Upper lobe of right lung (tissue), 1 donor: Measurements from ENCODE around the gene BAG3. TPM values are rescaled to one million over a fixed set of nuclear protein-coding genes. Genes with fewer than 3 reads are reported as not detected.

Experiments
- ATAC-seq: fragments of 200-7000 bp; cut with Tn5 transposase; one replicate; pipeline ENCODE4 v1.9.1; 2020; ENCODE audit warnings: mild to moderate bottlenecking, moderate library complexity
- DNase-seq: peaks from one replicate; pipeline ENCODE4 v3.0.0-alpha.2; 2020
- H3K27ac ChIP-seq: fragments of 200-600 bp; one replicate; pipeline ENCODE4 v1.8.0; 2022
- H3K27me3 ChIP-seq: fragments of 200-600 bp; one replicate; pipeline ENCODE4 v1.8.0; 2022; ENCODE audit warnings: mild to moderate bottlenecking
- H3K36me3 ChIP-seq: fragments of 200-600 bp; one replicate; pipeline ENCODE4 v1.8.0; 2022
- H3K4me1 ChIP-seq: fragments of 200-600 bp; one replicate; pipeline ENCODE4 v1.8.0; 2022
- H3K4me3 ChIP-seq: fragments of 200-600 bp; one replicate; pipeline ENCODE4 v1.8.0; 2022; ENCODE audit warnings: mild to moderate bottlenecking
- H3K9me3 ChIP-seq: fragments of 200-600 bp; one replicate; pipeline ENCODE4 v1.8.0; 2022
- intact Hi-C: fragments of 100-400 bp; cut with DNase I; formaldehyde crosslinking; loops from one replicate; pipeline ENCODE4 v1.11.0; 2022
- total RNA-seq: library from RNA; stranded (reverse); fragmentation: NEBNext Ultra II Directional; extraction: Animal tissue kit (Norgen Biotek cat#: 25700); gene quantifications from one replicate; pipeline ENCODE4 v1.2.1, GENCODE V29; 2021
- TF ChIP-seq, protein P1 (sequence below): fragments of 200-600 bp; IDR thresholded peaks from one replicate; pipeline ENCODE4 v1.8.0; 2022; ENCODE audit warnings: antibody characterized with exemption
- donor health status: DM: no; HTN: yes; CAD: no; lungs with severe emphysema.

Gene BAG3
- total RNA-seq, 1 donor from 2014 or later = 41.5 TPM

DNA sequence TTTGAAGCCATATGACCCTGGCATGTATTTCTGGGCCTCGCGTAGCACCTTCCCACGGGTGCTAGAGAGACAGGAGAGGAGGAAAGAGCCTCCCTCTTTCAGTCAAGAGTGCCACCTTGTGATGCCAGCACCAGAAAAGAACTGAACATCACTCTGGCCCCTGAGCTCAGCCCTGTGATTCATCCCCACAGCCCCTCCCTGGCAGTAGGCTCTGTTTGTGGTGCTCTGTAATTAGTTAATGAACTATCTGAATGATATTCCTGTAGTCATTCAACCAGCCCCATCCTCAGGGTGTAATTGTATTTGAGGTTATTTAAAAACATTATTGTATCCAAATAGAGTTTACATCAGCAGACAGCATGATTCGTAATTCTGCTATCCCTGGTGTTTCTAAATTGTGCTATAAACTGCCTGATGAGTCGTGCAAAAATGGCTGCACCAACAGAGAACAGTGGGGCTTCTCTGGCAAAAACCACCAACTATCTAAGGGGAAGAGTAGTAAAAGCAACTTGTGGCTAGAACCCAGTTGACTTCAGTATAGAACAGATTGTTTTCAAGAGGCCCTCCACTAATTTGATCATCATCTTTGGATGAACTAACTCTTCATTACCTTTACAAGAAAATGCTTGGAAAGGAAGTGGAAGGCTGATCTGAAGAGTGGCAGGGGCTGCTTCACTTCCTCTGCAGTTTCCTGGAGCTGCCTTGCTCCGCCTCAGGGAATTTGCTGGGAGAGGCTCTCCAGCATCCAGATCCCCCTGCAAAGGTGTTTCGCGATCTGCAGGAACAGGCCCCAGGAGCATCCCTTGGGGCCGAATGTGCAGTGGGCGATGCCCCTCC lies 30.7 kb upstream of the BAG3 start:
- H3K4me3 ChIP-seq = no peak overlapping the region
- ATAC-seq (no peak), DNase-seq (no peak)
- no peaks in the 10 kb centered on the region for H3K27me3 ChIP-seq
- no peaks in the 10 kb centered on the region for H3K36me3 ChIP-seq
- TF ChIP-seq, protein P1, sequence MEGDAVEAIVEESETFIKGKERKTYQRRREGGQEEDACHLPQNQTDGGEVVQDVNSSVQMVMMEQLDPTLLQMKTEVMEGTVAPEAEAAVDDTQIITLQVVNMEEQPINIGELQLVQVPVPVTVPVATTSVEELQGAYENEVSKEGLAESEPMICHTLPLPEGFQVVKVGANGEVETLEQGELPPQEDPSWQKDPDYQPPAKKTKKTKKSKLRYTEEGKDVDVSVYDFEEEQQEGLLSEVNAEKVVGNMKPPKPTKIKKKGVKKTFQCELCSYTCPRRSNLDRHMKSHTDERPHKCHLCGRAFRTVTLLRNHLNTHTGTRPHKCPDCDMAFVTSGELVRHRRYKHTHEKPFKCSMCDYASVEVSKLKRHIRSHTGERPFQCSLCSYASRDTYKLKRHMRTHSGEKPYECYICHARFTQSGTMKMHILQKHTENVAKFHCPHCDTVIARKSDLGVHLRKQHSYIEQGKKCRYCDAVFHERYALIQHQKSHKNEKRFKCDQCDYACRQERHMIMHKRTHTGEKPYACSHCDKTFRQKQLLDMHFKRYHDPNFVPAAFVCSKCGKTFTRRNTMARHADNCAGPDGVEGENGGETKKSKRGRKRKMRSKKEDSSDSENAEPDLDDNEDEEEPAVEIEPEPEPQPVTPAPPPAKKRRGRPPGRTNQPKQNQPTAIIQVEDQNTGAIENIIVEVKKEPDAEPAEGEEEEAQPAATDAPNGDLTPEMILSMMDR = no peak
- H3K9me3 ChIP-seq = no peaks in the 10 kb centered on the region
- intact Hi-C loops = no loop called here
- no peak overlapping the region for H3K27ac ChIP-seq
- no peaks in the 10 kb centered on the region for H3K4me1 ChIP-seq

DNA sequence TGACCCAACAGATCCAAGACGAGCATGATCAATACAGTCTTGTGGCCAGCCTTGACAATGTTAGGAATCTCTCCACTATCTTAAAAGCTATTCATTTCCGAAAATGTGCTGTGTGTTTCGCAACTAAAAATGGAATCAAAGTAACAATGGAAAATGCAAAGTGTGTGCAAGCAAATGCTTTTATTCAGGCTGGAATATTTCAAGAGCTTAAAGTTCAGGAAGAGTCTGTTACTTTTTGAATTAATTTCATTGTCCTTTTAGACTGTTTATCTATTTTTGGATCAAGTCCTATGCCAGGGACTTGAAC lies 30.1 kb upstream of the BAG3 start:
- H3K36me3 ChIP-seq = no peaks in the 10 kb centered on the region
- TF ChIP-seq, protein P1 = no peak
- DNase-seq (no peak), ATAC-seq (no peak)
- H3K27me3 ChIP-seq = no peaks in the 10 kb centered on the region
- no peaks in the 10 kb centered on the region for H3K4me1 ChIP-seq
- no peak overlapping the region for H3K27ac ChIP-seq
- no peaks in the 10 kb centered on the region for H3K9me3 ChIP-seq
- intact Hi-C loops = no loop called here
- no peak overlapping the region for H3K4me3 ChIP-seq

DNA sequence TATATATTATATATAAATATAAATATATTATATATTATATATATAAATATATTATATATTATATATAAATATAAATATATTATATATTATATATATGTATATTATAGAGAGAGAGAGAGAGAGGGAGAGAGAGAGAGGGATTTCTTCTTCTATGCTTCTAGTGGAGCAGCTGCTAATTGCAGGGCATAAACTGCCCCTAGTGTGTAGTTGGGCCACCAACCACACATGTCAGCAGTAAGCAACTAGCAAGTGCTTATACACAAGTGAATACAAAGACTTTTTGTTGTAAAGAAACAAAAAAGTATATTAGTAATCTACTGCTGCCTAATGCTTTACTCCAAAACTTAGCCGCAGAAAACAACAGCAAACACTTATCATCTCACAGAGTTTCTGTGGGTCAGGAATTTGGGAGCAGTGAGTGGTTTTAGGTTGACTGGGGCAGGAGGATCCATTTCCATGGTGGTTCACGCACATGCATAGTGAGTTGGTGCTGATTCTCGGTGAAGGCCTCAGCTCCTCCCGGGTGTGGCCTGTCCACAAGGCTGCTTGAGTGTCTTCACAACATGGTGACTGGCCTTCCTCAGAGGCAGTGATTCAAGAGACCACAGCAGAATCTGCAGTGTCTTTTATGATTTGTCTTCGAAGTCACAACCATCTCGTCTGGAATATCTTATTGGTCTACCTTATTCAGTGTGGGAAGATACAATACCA lies 25.5 kb upstream of the BAG3 start:
- Histone ChIP-seq H3K4me3 (no peak overlapping the region), H3K36me3 (no peaks in the 10 kb centered on the region), H3K27ac (no peak overlapping the region), H3K9me3 (no peaks in the 10 kb centered on the region), H3K27me3 (no peaks in the 10 kb centered on the region), H3K4me1 (no peaks in the 10 kb centered on the region)
- TF ChIP-seq, protein P1 = no peak
- no peak for ATAC-seq
- intact Hi-C loops = no loop called here
- DNase-seq = no peak

DNA sequence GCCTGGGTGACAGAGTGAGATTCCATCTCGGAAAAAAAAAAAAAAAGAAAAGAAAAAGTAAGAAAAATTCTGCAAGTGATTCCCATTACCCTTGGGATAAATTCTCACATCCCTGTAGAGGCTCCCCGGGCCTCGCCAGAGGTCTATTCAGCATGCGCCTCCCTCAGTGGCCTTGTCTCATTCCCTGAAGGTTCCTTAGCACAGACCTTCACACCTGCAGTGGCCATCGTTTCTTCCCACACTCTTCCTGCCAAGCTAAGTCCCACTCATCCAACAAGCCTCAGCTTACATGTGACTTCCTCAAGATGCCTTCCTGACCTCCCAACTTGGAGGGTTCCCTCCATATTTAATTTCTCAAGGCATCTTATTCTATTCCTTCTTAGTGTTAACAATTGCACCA lies 20.9 kb upstream of the BAG3 start:
- intact Hi-C loops = no loop called here
- no peaks in the 10 kb centered on the region for H3K4me1 ChIP-seq
- no peaks in the 10 kb centered on the region for H3K9me3 ChIP-seq
- DNase-seq (no peak), ATAC-seq (no peak)
- H3K4me3 ChIP-seq = no peak overlapping the region
- H3K36me3 ChIP-seq = no peaks in the 10 kb centered on the region
- TF ChIP-seq, protein P1 = no peak
- no peak overlapping the region for H3K27ac ChIP-seq
- no peaks in the 10 kb centered on the region for H3K27me3 ChIP-seq

DNA sequence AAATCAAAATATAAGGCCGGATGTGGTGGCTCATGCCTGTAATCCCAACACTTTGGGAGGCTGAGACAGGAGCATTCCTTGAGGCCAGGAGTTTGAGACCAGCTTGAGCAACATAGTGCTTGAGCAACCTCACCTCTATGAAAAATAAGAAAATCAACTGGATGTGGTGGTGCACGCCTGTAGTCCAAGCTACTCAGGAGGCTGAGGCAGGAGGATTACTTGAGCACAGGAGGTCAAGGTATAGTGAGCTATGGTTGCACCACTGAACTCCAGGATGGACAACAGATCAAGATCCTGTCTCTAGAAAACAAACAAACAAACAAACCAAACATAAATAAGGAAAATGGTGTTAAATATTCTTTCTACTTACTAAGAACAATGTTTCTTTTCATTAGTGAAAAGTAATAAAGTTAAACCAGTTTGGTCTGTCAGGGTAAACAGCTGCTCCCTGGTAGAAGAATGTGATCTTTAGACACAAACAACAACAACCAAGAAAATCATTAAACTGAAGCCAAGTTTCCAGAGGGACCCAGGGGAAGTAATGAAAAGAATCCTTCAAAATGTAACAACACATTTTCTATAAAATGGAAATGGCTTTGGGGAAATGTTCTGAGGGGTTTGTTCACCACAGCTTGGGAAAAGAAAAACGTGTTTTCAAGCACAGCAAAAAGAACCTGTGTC lies 17.5 kb upstream of the BAG3 start:
- H3K4me3 ChIP-seq = no peak overlapping the region
- intact Hi-C loops = no loop called here
- no peak for DNase-seq
- TF ChIP-seq, protein P1 = no peak
- no peaks in the 10 kb centered on the region for H3K36me3 ChIP-seq
- no peak overlapping the region for H3K27ac ChIP-seq
- no peaks in the 10 kb centered on the region for H3K4me1 ChIP-seq
- no peak for ATAC-seq
- no peaks in the 10 kb centered on the region for H3K9me3 ChIP-seq
- H3K27me3 ChIP-seq = no peaks in the 10 kb centered on the region
